DND-41 (cell line): ENCODE data around the gene POFUT2.

Source experiments
- CTCF ChIP-seq: IDR thresholded peaks from 2 replicates; pipeline ENCODE4 v1.5.1; 2012; ENCODE audit warnings: borderline replicate concordance, low read length, moderate library complexity, mild to moderate bottlenecking; ENCODE audit not compliant: poor library complexity, severe bottlenecking; ENCODE audit errors: extremely low read depth
- EZH2 ChIP-seq: IDR thresholded peaks from 3 replicates; pipeline ENCODE4 v1.6.1; 2012; ENCODE audit warnings: borderline replicate concordance, low read depth, mild to moderate bottlenecking, moderate library complexity, low read length, inconsistent platforms; ENCODE audit not compliant: severe bottlenecking

GRCh38 chr21:45279446-45280177 lies 8.1 kb downstream of the POFUT2 start:
- no peak for TF ChIP-seq CTCF
- TF ChIP-seq EZH2: no peak
